Spleen (tissue), 7 donors: ENCODE measurements around the gene DNAAF3.

Experiments
- POLR2A ChIP-seq, 3 donors: fragments of 450-650 bp; IDR thresholded peaks; one replicate each; pipeline ENCODE4 v1.5.1; 2017; ENCODE audit warnings: antibody characterized with exemption in 3 of 3, mild to moderate bottlenecking in 1 of 3
- TF ChIP-seq, protein P1 (sequence below), 11 experiments: fragments of 200-600 bp in 7 of 11; fragments of 450-650 bp in 4 of 11; sonication (generic) in 4 of 11; IDR thresholded peaks in 8 of 11; conservative IDR thresholded peaks in 3 of 11; 1 replicate in 7 of 11; 2 replicates in 4 of 11; pipeline versions ENCODE4 v1.4.0 to v1.8.0; 2016 to 2021; ENCODE audit warnings: antibody characterized with exemption in 11 of 11, inconsistent platforms in 4 of 11, mild to moderate bottlenecking in 1 of 11
- donor health status: DM: no; HTN: no; CAD: no; lungs with moderate emphysema.
- donor health status: DM: no; HTN: no; CAD: no.
- donor health status: DM: no; HTN: no; CAD: no.

DNA sequence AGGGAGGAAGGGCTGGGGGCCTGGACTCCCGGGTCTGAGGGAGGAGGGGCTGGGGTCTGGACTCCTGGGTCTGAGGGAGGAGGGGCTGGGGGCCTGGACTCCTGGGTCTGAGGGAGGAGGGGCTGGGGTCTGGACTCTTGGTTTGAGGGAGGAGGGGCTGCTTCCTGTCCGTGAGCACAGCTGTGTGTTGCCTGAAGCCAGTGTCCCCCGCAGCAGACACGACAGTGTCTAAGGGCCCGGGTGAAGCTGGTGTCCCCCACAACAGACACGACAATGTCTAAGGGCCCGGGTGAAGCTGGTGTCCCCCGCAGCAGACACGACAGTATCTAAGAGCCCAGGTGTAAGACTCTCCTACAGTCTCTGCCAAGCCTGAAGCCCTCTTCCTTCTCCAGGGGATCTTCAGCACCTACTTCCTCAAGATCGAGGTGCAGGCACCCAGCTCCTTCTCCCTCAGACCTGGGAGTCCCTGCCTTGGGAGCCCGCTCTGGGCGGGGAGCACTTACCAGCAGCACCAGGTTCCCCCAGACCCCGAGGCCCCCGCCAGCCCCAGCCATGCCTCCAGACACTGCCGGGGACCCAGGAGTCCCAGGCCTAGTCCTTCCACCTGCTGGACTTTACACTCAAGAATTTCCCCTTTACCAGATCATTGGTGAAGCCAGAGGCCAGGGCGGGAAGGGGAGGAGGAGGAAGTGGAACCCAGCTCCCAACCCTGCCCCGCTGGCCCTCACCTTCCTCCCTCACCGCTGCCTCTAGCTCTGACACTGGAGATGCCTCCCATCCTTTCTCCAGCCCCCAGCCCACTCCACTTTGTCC is 42.7 kb upstream of the DNAAF3 start, which contains the start of gene PTPRH:
- TF ChIP-seq POLR2A (IDR thresholded peaks at IDR 0.05) = no peak
- TF ChIP-seq, protein P1, sequence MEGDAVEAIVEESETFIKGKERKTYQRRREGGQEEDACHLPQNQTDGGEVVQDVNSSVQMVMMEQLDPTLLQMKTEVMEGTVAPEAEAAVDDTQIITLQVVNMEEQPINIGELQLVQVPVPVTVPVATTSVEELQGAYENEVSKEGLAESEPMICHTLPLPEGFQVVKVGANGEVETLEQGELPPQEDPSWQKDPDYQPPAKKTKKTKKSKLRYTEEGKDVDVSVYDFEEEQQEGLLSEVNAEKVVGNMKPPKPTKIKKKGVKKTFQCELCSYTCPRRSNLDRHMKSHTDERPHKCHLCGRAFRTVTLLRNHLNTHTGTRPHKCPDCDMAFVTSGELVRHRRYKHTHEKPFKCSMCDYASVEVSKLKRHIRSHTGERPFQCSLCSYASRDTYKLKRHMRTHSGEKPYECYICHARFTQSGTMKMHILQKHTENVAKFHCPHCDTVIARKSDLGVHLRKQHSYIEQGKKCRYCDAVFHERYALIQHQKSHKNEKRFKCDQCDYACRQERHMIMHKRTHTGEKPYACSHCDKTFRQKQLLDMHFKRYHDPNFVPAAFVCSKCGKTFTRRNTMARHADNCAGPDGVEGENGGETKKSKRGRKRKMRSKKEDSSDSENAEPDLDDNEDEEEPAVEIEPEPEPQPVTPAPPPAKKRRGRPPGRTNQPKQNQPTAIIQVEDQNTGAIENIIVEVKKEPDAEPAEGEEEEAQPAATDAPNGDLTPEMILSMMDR (IDR thresholded peaks at IDR 0.05 in 8 of 11, conservative IDR thresholded peaks at IDR 0.05 in 3 of 11) = no peak
